Stimulated activated CD4-positive, alpha-beta T cell treated with anti-CD3 and anti-CD28 coated beads, Interleukin-15, amount 100 ng/mL, for 24 hours (primary cell): Measurements from ENCODE around the gene KCNH5.

Experiments used
- DNase-seq: peaks from one replicate; pipeline ENCODE4 v3.0.0-alpha.2; 2020

KCNH5 gene, protein sequence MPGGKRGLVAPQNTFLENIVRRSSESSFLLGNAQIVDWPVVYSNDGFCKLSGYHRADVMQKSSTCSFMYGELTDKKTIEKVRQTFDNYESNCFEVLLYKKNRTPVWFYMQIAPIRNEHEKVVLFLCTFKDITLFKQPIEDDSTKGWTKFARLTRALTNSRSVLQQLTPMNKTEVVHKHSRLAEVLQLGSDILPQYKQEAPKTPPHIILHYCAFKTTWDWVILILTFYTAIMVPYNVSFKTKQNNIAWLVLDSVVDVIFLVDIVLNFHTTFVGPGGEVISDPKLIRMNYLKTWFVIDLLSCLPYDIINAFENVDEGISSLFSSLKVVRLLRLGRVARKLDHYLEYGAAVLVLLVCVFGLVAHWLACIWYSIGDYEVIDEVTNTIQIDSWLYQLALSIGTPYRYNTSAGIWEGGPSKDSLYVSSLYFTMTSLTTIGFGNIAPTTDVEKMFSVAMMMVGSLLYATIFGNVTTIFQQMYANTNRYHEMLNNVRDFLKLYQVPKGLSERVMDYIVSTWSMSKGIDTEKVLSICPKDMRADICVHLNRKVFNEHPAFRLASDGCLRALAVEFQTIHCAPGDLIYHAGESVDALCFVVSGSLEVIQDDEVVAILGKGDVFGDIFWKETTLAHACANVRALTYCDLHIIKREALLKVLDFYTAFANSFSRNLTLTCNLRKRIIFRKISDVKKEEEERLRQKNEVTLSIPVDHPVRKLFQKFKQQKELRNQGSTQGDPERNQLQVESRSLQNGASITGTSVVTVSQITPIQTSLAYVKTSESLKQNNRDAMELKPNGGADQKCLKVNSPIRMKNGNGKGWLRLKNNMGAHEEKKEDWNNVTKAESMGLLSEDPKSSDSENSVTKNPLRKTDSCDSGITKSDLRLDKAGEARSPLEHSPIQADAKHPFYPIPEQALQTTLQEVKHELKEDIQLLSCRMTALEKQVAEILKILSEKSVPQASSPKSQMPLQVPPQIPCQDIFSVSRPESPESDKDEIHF

DNA sequence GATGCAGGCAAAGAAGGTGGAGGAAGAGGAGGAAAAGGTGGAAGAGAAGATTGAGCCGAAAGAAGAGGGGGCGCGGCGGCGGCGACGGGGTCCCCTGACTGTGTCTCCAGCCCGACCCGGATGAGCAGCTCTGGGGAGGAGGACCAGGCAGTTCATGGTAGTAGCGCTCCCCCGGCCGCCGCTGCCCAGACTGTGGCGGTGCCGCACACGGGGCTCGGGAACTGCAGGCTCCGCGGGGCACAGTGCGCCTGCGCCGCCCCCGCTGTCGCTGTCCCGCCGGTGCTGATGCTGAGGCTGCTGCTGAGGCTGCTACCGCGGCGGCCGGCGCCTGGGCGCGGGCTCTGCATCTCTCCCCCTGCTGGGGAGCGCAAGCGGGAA is at the start of gene KCNH5:
Gene KCNH5, minus strand, starts transcription at position 225 of the 378 bp plus-strand sequence. CDS start 272 bp downstream, outside the sequence.
- peak; percentile 42 for DNase-seq

DNA sequence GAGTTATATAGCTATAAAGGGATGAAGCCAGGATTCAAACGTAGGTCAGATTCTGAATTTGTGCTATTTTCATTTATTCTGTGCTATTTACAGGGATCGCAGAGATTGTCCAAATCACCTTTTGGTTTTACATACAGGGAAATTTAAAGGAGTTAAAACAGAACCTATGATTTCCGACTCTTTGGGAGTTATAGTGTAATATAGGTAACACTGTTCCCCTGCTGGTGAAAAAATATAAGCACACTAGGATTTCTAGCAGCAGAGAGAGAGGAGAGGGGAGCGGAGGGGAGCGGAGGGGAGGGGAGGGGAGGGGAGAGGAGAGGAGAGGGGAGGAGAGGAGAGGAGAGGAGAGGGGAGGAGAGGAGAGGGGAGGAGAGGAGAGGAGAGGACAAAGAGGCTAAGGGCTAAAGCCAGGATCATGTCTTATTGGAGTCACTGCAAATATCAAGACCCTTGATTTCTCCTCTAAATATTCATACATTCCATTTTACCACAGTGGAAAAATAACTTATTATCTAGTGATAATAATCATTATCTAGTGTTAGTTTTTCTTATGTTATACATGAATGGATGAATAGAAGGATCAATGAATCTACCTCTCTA is 46.2 kb upstream of the KCNH5 start:
- no peak for DNase-seq

DNA sequence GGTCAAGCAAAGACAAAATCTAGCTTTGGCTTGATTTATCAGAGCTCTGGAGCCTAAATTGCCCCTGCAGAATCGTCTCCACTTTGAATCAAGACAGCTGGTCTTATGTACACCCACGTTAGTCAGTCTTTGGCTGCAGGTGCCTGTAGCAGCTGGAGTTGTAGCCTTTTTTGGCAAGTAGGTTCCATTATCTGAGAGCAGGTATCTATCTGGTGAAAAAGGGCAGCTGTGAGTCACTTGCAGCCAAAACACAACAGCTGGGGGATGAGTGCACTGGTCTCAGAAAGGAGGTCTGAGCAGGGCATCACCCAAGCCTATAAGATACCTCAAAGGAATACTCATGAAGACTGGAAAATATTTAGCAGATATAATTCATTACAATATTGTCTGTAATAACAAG is 43.6 kb upstream of the KCNH5 start:
- no peak for DNase-seq

DNA sequence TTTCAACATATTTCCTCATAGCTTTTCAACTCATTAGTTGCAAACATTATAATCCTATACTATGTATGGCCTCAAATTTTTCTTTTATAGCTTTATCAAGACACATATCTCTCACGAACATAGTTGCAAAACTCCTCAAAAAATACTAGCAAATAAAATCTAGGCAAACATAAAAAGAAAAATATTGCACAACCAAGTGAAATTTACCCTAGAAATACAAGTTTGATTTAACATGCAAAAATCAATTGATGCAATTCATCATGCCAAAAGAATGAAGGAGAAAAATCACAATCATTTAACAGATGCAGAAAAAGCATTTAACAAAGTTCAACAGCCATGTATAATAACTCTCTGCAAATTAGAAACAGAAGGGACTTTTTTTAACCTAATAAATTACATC is 33.3 kb upstream of the KCNH5 start:
- no peak for DNase-seq

DNA sequence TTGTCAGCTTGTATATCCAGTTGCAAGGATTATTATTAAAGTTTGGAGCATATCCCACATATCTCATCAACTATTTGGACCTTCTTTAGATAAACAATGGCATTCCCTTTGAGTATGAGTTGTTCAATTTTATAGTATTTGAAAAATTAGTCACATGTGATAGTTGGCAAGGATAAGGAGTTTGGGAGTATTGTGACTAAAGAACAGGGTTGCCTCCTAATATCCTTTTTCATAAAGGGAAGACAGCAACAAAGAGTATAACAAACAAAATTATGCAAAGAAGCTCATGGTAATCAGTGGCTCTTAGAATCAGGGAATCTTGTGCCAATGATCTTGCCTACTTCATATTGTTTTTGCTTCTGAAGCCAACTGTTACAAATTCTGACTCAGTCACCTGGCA is 31.2 kb upstream of the KCNH5 start:
- DNase-seq = no peak

DNA sequence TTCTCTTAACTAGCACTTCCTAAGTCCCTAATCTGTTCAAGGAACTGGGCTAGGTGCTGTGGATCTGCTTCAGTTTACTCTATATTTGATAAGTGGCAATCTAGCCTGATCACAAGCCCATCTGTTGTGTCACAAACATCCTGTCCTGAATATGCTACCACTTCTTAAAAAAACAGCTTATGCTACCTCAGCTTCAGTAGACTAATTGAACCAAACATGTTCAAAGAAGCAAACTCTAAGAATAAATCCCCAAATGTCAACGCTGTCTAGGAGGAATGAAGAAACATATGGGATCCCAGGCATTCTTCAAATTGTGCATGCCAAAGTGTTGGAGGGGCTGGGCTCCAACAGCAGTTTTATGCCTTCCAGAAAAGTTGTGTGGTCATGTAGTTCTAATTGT is 10.4 kb upstream of the KCNH5 start:
- DNase-seq = no peak

DNA sequence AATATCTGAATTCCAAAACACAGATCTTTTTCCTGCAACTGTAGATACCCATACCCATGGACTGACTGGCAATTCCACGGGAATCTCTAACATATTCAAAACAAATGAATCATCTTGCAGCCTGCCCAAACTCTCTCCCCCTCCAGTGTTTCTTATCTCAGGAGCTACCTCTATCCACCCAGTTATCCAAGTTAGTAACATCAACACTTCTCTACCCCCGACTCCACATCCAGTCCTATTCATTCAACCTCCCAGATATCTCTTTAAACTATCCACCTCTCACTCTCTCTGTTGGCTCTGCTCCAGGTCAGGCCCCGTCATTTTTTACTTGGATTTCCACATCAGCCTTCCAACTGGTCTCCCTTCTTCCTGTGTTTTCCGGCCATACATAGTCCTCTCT is 6.7 kb upstream of the KCNH5 start:
- no peak for DNase-seq

DNA sequence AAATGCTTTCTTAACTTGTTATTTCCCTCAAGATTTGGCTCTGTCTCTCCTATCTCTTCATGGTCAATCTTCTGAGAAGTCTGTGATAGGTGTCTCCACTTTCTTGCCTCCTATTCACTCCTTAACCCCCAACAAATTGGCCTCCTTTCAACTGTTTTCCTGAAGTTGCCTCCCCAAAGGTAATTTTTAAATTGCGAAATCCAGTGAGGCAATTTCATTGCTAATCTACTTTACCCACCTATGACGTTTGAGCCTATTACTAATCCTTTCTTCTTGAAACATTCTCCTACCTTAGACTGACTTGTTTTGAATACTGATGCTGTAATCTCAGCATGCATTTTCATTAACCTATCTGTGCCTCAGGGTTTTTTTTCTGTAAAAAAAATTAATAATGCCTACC is 6.0 kb upstream of the KCNH5 start:
- no peak for DNase-seq

DNA sequence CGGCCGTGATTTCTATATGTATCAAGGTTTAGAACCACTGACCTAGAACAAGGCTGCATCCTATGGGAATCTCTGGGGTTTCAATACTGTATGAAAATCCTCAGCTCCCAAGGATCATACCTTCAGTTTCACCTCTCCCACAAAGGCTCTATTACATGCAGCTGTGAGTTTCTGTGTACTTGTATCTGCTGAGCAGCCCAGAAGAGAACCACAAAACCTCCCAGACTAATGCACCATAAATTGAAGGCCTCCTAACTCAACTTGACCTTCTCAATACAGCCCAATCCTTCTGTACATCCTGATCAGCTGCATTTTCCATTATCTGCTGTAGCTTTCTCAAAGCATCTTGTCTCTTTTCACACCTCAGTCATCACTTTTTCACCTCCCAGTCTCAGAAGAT is 5.4 kb upstream of the KCNH5 start:
- DNase-seq = no peak

DNA sequence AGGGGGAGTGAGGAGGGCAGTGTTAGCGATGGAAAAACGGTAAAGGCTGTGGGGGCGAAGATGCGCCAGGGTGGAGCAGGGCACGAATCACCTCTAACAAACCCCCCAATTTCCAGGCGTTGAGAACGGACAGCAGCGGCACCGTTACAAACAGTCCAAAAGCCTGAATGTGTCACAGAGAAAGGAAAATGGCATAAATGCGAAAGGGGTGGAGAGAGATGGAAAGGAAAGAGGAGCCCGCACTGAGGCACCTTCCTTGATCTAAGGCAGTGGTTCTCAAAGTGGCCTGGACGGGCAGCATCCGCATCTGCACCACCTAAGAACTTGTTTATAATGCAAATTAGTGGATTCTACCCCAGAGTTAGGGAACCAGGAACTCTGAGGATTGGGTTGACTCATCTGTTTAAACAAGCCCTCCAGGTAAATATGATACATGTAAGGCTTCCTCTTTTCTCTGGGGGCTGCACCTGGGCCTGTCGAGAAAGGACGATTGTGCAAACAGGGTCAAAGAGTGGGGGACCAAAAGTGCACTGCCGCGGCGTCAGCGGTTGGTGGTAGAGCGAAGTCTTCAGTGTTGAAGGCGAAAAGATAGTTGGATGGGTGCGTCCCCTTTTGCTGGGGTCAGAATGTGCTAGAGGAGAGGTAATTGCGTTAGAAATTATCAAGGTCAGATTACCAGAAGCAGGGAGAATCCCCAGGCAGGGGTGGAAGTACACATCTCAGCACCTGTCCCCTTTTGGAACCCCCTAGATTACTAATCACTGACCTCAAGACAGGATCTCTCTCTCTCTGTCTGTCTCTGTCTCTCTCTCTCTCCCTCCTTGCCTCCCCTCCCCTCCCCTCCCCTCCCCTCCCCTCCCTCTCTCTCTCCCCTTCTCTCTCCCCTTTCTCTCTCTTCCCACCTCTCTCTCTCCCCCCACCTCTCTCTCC is 1.3 kb upstream of the KCNH5 start:
- DNase-seq = no peak

DNA sequence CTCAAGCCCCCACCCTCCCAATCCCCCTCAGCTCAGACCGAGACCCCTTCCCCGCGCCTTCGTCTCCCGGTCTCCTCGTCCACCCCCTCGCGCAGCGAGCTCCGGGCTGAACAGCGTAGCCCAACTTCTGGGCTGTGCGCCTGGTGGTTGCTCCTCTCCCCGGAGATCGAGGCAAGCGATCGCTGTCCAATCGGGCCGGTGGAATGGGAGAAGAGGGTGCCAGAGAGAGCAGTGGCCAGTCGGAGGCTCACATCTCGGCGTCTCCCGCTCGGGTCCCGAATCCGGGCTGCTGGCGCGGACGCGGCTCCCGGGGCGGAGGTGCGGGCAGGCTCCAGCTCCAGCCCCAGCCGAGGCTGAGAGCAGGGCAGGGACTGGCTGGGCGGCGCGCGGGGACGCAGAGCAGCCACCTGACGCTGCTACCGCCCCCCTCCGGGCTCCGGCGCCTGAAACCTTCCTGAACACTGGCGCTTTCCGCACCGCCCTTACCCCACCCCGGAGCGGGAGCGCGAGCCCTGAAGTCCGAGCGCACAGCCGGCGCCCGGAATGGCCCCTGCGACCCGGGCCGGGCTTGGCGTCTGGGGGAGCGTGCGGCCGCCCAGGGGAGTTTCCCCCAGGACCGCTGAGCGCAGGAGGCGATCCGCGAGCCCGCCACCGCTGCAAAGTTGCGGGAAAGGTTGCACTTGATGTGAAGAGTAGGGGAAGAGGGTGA is 508 bp upstream of the KCNH5 start:
- DNase-seq = peak; percentile 4

DNA sequence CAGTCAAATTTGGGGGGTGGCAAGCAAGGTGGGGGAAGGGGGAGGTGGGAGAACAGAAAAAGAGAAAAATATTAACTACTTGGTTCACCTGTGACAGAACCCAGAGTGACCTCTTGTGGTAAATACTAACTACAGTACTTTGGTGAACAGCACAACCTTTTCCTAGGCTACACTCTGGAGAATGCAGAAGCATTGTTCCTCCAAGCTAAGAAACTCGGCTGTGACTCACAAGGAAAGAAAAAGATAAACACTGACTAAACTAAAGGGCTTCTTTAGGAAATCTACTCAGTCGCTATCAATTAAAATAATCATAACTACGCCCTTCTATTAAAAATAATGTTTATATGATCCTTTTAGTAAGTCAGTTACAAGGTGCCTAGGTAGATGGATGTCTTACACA is 5.4 kb downstream of the KCNH5 start:
- no peak for DNase-seq

DNA sequence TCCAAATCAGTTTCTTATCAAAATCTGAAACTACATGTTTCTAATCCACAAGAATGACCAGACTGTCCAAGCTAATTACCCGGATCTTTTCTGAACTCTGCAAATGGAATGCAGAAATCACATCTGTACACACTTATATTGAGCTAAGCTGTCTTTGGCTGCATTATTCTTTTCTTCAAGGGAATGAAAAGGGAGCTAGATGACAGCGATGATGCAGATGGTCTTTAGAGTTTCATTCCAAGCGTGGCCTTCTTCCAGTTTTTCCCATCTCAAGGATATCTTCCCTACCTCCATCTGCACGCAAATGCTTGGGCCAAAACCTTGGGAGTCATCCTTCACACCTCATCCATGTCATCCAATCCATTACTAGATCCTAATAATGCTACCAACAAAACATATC is 12.6 kb downstream of the KCNH5 start:
- DNase-seq = no peak

DNA sequence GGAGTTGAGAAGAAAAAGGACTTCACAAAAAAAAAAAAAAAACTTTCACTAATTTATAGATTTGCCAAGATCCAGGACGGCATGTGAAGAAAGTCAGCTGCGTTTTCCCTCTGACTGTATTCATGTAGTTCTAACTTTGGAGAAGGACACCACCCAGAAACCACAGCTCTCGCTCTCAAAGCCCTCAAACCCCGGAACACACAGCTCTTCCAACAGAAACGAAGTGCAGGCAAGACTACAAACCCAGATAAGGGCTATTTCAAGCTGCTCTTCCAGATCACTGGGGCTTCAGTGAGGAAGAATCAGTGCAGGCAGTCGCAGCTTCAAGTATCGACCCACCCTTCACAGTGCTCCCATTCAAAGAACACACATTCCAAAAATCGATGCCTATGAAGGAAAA is 13.2 kb downstream of the KCNH5 start:
- DNase-seq = no peak

DNA sequence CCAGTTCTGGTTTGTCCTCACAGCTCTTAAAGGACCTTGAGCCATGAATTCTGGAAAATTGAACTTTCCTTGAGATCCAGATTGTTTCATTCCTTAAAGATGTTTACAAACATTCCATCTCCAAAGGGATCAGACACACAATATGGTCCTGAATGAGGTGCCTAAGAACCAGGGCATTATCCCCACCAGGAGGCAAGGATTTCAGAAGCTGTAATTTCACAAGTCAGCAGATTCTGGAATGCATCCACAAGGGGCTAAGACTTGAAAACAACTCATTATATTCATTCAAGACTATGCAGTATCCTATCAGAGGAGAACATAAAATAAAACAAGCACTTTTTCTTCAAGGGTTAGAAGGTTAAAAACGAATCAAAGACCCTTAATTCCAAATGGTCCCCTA is 15.1 kb downstream of the KCNH5 start:
- DNase-seq = no peak

DNA sequence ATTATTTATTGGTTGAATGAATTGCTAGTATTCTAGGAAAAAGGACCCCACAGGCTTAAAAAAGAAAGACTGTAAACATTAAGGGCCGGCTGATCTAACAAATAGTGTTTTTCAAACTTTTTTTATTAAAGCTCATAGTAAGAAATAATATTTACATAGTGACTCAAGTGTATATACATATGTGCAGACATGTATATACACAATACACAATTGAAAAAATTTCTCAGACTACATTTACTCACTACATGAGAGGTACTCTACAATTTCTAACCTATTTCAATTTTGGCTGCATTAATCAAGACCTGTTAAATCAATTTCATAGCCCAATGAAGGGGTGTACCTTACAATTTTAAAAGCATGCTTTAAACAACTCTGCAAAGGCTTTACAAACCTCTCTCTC is 17.5 kb downstream of the KCNH5 start:
- DNase-seq = no peak

DNA sequence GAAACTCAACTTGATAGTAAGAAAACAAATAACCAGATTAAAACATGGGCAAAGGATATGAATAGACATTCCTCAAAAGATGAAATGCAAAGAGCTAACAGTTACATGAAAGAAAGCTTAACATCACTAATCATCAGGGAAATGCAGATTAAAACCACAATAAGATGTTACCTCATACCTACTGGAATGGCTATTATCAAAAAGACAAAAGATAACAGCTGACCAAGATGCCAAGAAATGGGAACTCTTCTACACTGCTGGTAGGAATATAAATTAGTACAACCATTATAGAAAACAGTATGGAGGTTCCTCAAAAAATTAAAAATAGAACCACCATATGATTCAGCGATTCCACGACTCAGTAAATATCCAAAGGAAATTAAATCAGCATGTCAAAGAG is 18.8 kb downstream of the KCNH5 start:
- no peak for DNase-seq

DNA sequence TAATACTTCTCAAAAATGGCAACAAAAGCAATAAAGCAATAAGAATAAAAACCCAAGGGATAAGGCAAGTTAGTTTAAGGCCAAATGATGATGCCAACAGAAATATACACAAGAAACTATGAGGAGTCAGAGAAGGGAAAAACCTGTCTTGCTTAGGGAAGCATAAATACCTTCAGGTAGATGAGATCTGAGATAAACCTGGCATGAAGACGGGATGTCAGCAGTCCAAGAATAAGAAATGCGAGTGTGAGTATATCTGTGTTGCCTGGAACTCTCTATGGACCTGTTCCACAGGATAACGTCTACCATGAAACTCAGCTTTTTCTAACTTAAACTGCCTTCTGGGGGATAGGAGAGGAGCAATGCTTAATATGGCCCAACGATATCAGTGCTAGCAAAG is 30.6 kb downstream of the KCNH5 start:
- DNase-seq = no peak

DNA sequence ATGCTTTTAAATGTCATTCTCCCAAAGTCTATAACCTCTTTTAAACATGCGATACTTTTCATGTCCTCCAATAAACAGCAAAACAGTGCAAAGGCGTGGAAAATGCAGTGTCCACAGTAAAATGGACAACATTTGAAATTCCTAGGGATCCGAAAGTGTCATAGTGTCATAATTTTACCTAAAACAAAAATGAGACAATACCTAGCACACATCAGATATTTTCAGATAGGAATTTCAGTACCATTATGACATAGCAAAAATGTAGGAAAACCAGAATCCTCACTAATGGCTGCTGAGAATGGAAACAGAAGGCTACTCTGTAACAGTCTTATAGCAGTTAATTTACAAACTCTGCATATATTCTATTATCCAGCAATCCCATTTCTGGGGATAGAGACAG is 33.1 kb downstream of the KCNH5 start:
- no peak for DNase-seq

DNA sequence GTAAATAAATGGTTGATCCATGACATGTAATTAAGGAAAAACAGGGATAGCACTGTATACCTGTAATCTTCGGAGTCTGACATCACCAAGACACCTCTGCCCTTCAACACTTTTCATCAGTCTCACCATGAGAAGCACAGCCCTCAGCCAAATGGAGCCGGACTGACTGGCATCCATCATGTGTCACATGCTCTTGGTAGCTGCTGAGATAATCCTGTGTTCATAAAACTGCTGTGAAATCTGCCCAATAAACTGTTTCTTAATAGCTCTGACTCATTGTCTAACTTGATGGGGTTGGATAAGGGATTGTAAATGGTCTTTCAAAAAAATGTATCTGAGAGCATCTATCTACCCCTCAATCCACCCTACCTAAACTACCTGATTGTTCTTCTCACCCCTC is 33.6 kb downstream of the KCNH5 start:
- DNase-seq = no peak

DNA sequence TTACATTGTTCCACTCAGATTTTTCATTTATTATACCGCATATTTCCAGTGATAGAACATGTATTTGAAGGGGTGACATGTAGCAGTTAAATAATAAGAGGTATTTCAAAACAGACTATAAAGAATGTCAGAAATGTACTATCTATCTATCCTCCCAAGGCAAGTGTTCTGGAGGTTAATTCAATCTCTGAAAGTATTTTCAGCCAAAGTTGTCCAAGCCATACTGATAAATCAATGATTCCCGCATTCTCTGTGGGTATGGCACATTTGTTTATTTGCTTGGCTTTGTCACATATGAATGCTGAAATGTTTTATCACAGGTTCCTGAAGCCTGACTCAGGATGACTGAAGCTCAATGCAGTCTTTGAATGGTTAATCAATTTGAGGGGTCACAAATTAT is 35.8 kb downstream of the KCNH5 start:
- DNase-seq = no peak

DNA sequence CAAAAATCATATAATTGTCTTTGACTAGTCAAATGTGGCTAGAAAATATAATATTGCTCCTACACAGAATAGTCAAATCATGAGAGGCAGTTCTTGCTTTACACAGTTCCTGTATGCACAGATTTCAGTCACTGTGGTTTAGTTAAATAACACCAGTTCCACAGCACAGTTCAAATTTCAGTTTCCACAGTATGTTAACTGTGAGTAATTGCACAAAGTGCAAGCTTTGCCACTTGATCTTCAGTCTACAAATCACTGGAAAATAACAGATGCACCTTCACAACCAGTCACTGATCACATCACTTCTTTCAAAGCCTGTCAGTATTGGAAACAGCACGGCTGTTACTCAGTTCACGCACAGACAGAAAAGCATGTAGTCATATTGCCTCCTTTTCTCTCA is 38.7 kb downstream of the KCNH5 start:
- no peak for DNase-seq
